C4-2B (cell line): Measurements from ENCODE around the gene AGBL2.

ENCODE experiments used
- H3K27ac ChIP-seq: fragments of 450-650 bp; 2 replicates; pipeline ENCODE4 v1.5.1; 2017
- CTCF ChIP-seq: fragments of 450-650 bp; conservative IDR thresholded peaks from 2 replicates; pipeline ENCODE4 v1.5.1; 2017; ENCODE audit warnings: mild to moderate bottlenecking
- ZFX ChIP-seq: fragments of 450-650 bp; IDR thresholded peaks from 2 replicates; pipeline ENCODE4 v1.6.1; 2017

The AGBL2 gene

GRCh38 chr11:47726878-47727514 lies 11.8 kb upstream of the AGBL2 start:
- no peak overlapping the region for H3K27ac ChIP-seq
- TF ChIP-seq ZFX: no peak
- TF ChIP-seq CTCF: no peak

- TF ChIP-seq ZFX: no peak
- no peak for TF ChIP-seq CTCF
- no peak overlapping the region for H3K27ac ChIP-seq
These were observed 10.9 kb upstream of the AGBL2 start for GRCh38 chr11:47726118-47726442.

- no peak overlapping the region for H3K27ac ChIP-seq
- no peak for TF ChIP-seq ZFX
- TF ChIP-seq CTCF: no peak
These were observed 10.4 kb upstream of the AGBL2 start for GRCh38 chr11:47725442-47726117.

- TF ChIP-seq CTCF (no peak), ZFX (no peak)
- no peak overlapping the region for H3K27ac ChIP-seq
These were observed 9.0 kb upstream of the AGBL2 start for GRCh38 chr11:47724041-47724729.

GRCh38 chr11:47723041-47723440 lies 7.9 kb upstream of the AGBL2 start:
- no peak for TF ChIP-seq CTCF
- no peak for TF ChIP-seq ZFX
- no peak overlapping the region for H3K27ac ChIP-seq

GRCh38 chr11:47720651-47721050 lies 5.5 kb upstream of the AGBL2 start:
- TF ChIP-seq ZFX (no peak), CTCF (no peak)
- H3K27ac ChIP-seq: no peak overlapping the region

GRCh38 chr11:47716692-47717091 lies 1.5 kb upstream of the AGBL2 start:
- no peak for TF ChIP-seq ZFX
- H3K27ac ChIP-seq: no peak overlapping the region
